OCI-LY3 (cell line): ENCODE results near the gene WNT9B.

ENCODE experiments used
- EZH2phosphoT487 ChIP-seq: fragments of 200-600 bp; shearing (Covaris generic); IDR thresholded peaks from 2 replicates; pipeline ENCODE4 v1.6.1; 2018; ENCODE audit warnings: antibody characterized with exemption, mixed run types, low read depth
- TF ChIP-seq, protein P1 (sequence below): fragments of 200-600, 300-600 bp; sonication (generic); IDR thresholded peaks from 2 replicates; pipeline ENCODE4 v1.5.1; 2014; ENCODE audit warnings: antibody characterized with exemption, low read length, low read depth

DNA sequence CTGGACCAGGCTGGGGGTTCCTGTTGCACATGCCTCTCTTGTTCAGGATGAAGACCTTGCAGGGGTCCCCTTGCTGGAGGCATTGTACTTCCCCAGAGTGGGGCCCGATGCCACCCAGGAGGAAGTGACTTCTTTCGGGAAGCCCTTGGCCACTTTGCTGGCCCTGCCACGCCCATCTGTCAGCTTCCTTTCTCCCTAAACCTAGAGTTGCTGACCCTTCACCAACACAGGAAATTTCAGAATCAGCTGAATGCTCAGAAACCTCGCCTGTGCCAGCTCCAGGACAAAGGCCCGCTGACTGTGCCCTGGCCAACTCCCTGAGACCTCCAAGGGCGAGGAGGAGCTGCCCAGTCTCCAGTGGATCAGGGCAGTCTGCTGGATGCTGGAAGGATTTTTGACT lies 26.7 kb downstream of the WNT9B start:
- TF ChIP-seq, protein P1, sequence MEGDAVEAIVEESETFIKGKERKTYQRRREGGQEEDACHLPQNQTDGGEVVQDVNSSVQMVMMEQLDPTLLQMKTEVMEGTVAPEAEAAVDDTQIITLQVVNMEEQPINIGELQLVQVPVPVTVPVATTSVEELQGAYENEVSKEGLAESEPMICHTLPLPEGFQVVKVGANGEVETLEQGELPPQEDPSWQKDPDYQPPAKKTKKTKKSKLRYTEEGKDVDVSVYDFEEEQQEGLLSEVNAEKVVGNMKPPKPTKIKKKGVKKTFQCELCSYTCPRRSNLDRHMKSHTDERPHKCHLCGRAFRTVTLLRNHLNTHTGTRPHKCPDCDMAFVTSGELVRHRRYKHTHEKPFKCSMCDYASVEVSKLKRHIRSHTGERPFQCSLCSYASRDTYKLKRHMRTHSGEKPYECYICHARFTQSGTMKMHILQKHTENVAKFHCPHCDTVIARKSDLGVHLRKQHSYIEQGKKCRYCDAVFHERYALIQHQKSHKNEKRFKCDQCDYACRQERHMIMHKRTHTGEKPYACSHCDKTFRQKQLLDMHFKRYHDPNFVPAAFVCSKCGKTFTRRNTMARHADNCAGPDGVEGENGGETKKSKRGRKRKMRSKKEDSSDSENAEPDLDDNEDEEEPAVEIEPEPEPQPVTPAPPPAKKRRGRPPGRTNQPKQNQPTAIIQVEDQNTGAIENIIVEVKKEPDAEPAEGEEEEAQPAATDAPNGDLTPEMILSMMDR: no peak
- no peak for TF ChIP-seq EZH2phosphoT487
